ENCODE measurements around the gene DAG1. TPM values are rescaled to one million over a fixed set of nuclear protein-coding genes. Genes with fewer than 3 reads are reported as not detected.

DAG1 gene
- total RNA-seq, 1 experiment from 2014 or later: 40.3 TPM

DNA sequence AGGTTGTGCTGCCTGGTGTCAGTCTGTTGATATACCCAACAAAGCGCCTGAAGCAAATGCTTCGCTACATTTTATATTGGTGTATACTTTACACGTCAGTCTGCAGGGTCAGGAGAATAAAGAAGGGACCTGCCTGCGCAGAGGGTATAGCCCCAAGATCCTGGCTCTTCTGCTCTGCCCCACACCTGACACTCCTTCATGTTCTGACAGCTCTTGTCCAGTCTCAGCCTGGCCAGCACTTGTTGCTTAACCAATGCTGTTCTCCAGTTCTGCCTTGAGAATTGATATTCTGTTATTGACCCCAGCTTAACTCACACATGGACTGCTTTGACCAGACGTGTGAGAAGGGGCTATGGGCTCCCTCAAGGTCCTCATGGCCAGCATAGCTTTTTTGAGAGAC lies 48.4 kb downstream of the DAG1 start:
- H3K4me3 Mint-ChIP-seq (ENCODE audit: unreplicated experiment): no peak overlapping the region
- no peaks in the 10 kb centered on the region for H3K27me3 Mint-ChIP-seq (ENCODE audit: insufficient read depth, unreplicated experiment)
- no peaks in the 10 kb centered on the region for H3K9me3 Mint-ChIP-seq (ENCODE audit: unreplicated experiment)
- H3K36me3 Mint-ChIP-seq (ENCODE audit: insufficient read depth, unreplicated experiment): peaks cover 42% of the 10 kb centered on the region
- intact Hi-C loops (cut with micrococcal nuclease): no loop called here
- ChIA-PET POLR2A (interaction anchor here (0.7 kb wide), 1 partner anchor 58 kb away, joined by 3 read pairs; no protein-coding TSS in a partner anchor), CTCF (interaction anchor here (0.6 kb wide), 1 partner anchor 18 kb away, joined by 3 read pairs; no protein-coding TSS in a partner anchor)
- no TSS peak for BruUV-seq (replicated peaks)
- H3K4me1 Mint-ChIP-seq (ENCODE audit: insufficient read depth, unreplicated experiment): peaks cover 3% of the 10 kb centered on the region
- no peak for DNase-seq (ENCODE audit: unreplicated experiment)
- TF ChIP-seq, protein P1, sequence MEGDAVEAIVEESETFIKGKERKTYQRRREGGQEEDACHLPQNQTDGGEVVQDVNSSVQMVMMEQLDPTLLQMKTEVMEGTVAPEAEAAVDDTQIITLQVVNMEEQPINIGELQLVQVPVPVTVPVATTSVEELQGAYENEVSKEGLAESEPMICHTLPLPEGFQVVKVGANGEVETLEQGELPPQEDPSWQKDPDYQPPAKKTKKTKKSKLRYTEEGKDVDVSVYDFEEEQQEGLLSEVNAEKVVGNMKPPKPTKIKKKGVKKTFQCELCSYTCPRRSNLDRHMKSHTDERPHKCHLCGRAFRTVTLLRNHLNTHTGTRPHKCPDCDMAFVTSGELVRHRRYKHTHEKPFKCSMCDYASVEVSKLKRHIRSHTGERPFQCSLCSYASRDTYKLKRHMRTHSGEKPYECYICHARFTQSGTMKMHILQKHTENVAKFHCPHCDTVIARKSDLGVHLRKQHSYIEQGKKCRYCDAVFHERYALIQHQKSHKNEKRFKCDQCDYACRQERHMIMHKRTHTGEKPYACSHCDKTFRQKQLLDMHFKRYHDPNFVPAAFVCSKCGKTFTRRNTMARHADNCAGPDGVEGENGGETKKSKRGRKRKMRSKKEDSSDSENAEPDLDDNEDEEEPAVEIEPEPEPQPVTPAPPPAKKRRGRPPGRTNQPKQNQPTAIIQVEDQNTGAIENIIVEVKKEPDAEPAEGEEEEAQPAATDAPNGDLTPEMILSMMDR (IDR thresholded peaks at IDR 0.05; ENCODE audit: unreplicated experiment): no peak
- H3K27ac Mint-ChIP-seq (ENCODE audit: low read depth, unreplicated experiment): no peak overlapping the region

DNA sequence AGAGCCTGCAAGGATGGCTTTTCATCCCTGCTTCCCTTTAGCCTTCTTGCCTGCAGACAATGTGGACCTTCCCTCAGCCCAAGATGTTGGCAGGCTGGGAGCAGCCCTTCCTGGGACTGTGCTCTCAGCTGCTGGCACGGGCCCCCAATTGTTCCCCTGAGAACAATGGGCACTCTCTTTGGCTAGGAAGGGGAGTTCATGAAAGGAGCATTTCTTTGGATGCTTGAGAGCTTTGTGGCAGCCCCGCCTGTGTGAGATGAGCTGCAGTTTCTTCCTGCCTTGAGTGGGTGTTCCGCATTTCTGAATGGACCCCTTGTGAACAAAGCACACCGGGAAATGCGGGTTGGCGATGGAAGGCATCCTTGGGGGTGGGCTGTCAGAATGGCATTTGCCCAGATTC lies 49.2 kb downstream of the DAG1 start:
- Mint-ChIP-seq H3K27me3 (ENCODE audit: insufficient read depth, unreplicated experiment) (no peaks in the 10 kb centered on the region), H3K4me1 (ENCODE audit: insufficient read depth, unreplicated experiment) (peaks cover 7% of the 10 kb centered on the region)
- no TSS peak for BruUV-seq (replicated peaks)

DNA sequence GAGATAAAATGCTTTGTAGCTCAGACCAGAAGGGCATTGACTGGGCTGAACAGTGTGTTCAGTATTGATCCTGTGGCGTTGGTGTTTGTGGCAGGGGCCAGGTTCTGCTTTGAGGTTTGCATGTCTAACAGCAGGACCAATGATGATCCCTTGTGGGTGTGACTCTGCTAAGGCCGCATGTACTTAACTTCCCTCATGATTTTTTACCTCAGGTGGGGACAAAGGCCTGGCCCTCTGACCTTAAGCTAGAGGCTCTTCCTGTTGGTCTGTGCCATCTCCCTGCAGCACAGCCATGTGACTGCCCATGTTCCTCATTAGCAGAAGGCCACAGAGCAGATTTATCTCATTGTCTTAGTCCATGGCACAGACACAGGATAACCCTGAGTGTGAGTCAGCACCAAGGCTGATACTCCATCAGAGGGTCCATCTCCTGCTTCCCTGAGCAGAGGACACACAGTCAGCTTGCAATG lies 49.9 kb downstream of the DAG1 start:
- ChIA-PET CTCF (no interaction called here), POLR2A (interaction anchor here (1.5 kb wide), 1 partner anchor 10 kb away, joined by 3 read pairs; no protein-coding TSS in a partner anchor)
- Mint-ChIP-seq H3K27me3 (ENCODE audit: insufficient read depth, unreplicated experiment) (no peaks in the 10 kb centered on the region), H3K9me3 (ENCODE audit: unreplicated experiment) (no peaks in the 10 kb centered on the region), H3K4me3 (ENCODE audit: unreplicated experiment) (no peak overlapping the region), H3K36me3 (ENCODE audit: insufficient read depth, unreplicated experiment) (peaks cover 39% of the 10 kb centered on the region), H3K4me1 (ENCODE audit: insufficient read depth, unreplicated experiment) (peaks cover 7% of the 10 kb centered on the region), H3K27ac (ENCODE audit: low read depth, unreplicated experiment) (no peak overlapping the region)
- no peak for DNase-seq (ENCODE audit: unreplicated experiment)
- no TSS peak for BruUV-seq (replicated peaks)
- TF ChIP-seq, protein P1 (IDR thresholded peaks at IDR 0.05; ENCODE audit: unreplicated experiment): no peak
- intact Hi-C loops (cut with micrococcal nuclease): no loop called here

More for the DNA sequence above, 49.2 kb downstream of the DAG1 start:
- Mint-ChIP-seq H3K36me3 (ENCODE audit: insufficient read depth, unreplicated experiment) (peaks cover 42% of the 10 kb centered on the region), H3K9me3 (ENCODE audit: unreplicated experiment) (no peaks in the 10 kb centered on the region), H3K27ac (ENCODE audit: low read depth, unreplicated experiment) (no peak overlapping the region), H3K4me3 (ENCODE audit: unreplicated experiment) (no peak overlapping the region)
- ChIA-PET POLR2A (interaction anchor here (1.5 kb wide), 1 partner anchor 11 kb away, joined by 3 read pairs; no protein-coding TSS in a partner anchor), CTCF (no interaction called here)
- DNase-seq (ENCODE audit: unreplicated experiment): no peak
- intact Hi-C loops (cut with micrococcal nuclease): no loop called here
- TF ChIP-seq, protein P1 (IDR thresholded peaks at IDR 0.05; ENCODE audit: unreplicated experiment): no peak

DNA sequence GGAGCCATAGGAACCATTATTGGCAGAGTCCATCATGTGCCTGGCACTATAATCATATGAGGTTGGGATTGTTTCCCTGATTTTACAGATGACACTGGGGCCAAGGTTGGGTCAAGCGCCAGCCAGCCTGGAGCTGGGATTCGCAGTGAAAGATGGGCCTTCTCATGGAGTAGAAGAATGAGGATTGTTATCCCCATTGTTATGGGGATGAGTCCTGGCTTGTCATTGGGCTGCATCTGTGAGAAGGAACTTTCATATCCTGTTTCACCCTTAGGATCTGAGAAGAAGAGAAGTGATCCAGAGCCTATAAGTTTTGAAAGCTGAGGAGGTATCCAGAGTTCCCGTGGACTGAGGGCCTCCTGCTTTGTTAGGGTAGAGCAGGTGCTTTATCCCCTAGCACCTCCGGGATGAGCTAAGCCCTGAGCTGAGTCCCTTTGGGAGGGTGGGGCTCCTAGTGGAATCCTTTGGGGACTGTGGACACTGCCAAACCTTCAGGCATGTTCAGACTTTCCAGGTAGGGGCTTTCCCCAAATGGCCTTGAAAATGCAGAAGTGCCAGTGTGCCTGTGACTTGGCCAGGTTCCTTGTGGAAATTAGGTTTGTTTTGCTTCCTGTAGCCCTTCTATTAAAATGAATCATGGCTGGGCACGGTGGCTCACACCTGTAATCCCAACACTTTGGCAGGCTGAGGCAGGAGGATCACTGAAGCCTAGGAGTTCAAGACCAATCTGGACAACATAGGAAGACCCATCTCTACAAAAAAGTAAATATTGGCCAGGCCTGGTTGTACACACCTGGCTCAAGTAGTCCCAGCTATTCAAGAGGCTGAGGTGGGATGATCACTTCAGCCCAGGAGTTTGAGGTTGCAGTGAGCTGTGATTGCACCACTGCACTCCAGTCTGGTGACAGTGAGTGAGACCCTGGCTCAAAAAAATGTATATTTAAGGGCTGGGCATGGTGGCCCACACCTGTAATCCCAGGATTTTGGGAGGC lies 54.0 kb downstream of the DAG1 start:
- CTCF ChIA-PET: interaction anchor here (0.6 to 2.6 kb wide), 3 partner anchors 16 to 315 kb away, joined by 4 to 12 read pairs (median 4); no protein-coding TSS in a partner anchor
- Mint-ChIP-seq H3K4me1 (ENCODE audit: insufficient read depth, unreplicated experiment) (peaks cover 7% of the 10 kb centered on the region), H3K27ac (ENCODE audit: low read depth, unreplicated experiment) (peak overlapping the region; percentile 46), H3K9me3 (ENCODE audit: unreplicated experiment) (no peaks in the 10 kb centered on the region), H3K36me3 (ENCODE audit: insufficient read depth, unreplicated experiment) (peaks cover 35% of the 10 kb centered on the region), H3K27me3 (ENCODE audit: insufficient read depth, unreplicated experiment) (no peaks in the 10 kb centered on the region), H3K4me3 (ENCODE audit: unreplicated experiment) (no peak overlapping the region)
- TF ChIP-seq, protein P1 (IDR thresholded peaks at IDR 0.05; ENCODE audit: unreplicated experiment): no peak
- intact Hi-C loops (cut with micrococcal nuclease): no loop called here
- DNase-seq (ENCODE audit: unreplicated experiment): peak; percentile 41
- POLR2A ChIA-PET: interaction anchor here (0.6 to 1.3 kb wide), 5 partner anchors 15 to 148 kb away, joined by 3 to 4 read pairs (median 3); no protein-coding TSS in a partner anchor
- BruUV-seq (replicated peaks): no TSS peak
